Osteocyte (in vitro differentiated cells): ENCODE data around the gene TPSB2. TPM values are rescaled to one million over a fixed set of nuclear protein-coding genes. Genes with fewer than 3 reads are reported as not detected.
A peak's percentile ranks its signal among the peaks of the same experiment; 100 is the strongest.
"Not testable (repeated sequence)": the region's sequence is repeated elsewhere in the genome, so short reads cannot be mapped to it uniquely, and the experiment has no call there.

Source experiments
- DNase-seq: peaks from one replicate; pipeline ENCODE4 v3.0.0; 2021; ENCODE audit warnings: mixed read lengths; ENCODE audit not compliant: unreplicated experiment; ENCODE audit errors: extremely low spot score
- H3K27ac Mint-ChIP-seq: one replicate; pipeline ENCODE4 v1.8.0; 2021; ENCODE audit warnings: mild to moderate bottlenecking, mixed read lengths; ENCODE audit not compliant: unreplicated experiment
- H3K27me3 Mint-ChIP-seq: one replicate; pipeline ENCODE4 v1.8.0; 2021; ENCODE audit warnings: mixed read lengths; ENCODE audit not compliant: unreplicated experiment
- H3K36me3 Mint-ChIP-seq: one replicate; pipeline ENCODE4 v1.8.0; 2021; ENCODE audit warnings: mixed read lengths; ENCODE audit not compliant: unreplicated experiment
- H3K4me1 Mint-ChIP-seq: one replicate; pipeline ENCODE4 v1.8.0; 2021; ENCODE audit warnings: mixed read lengths; ENCODE audit not compliant: unreplicated experiment
- H3K4me3 Mint-ChIP-seq: one replicate; pipeline ENCODE4 v1.8.0; 2021; ENCODE audit warnings: mild to moderate bottlenecking, moderate library complexity, mixed read lengths; ENCODE audit not compliant: unreplicated experiment
- H3K9me3 Mint-ChIP-seq: one replicate; pipeline ENCODE4 v1.8.0; 2021; ENCODE audit warnings: mixed read lengths; ENCODE audit not compliant: unreplicated experiment
- CTCF ChIP-seq: fragments of 200-600 bp; sonication (generic); IDR thresholded peaks from 2 replicates; pipeline ENCODE4 v1.5.0; 2021; ENCODE audit warnings: antibody characterized with exemption, mild to moderate bottlenecking, moderate library complexity
- total RNA-seq: library from RNA; stranded (reverse); gene quantifications from 2 replicates; pipeline ENCODE4 v1.2.1, GENCODE V29; 2021

Gene TPSB2
- total RNA-seq, 1 donor from 2014 or later, result not detected

- DNase-seq, result no peak
These were observed 46.5 kb upstream of the TPSB2 start for GRCh38 chr16:1276580-1276878.

GRCh38 chr16:1275791-1276579, 46.0 kb upstream of the TPSB2 start:
- Mint-ChIP-seq H3K36me3 (no peaks in the 10 kb centered on the region), H3K9me3 (no peaks in the 10 kb centered on the region), H3K4me1 (peaks cover 20% of the 10 kb centered on the region), H3K27me3 (peaks cover 7% of the 10 kb centered on the region), H3K27ac (no peak overlapping the region), H3K4me3 (no peak overlapping the region)
- no peak for TF ChIP-seq CTCF
- no peak for DNase-seq

More at GRCh38 chr16:1276580-1276878, 46.5 kb upstream of the TPSB2 start:
- Mint-ChIP-seq H3K4me1 (peaks cover 16% of the 10 kb centered on the region), H3K4me3 (no peak overlapping the region), H3K36me3 (no peaks in the 10 kb centered on the region), H3K9me3 (no peaks in the 10 kb centered on the region), H3K27me3 (peaks cover 7% of the 10 kb centered on the region), H3K27ac (no peak overlapping the region)
- no peak for TF ChIP-seq CTCF

- no peak for TF ChIP-seq CTCF
- DNase-seq, result no peak
- Mint-ChIP-seq H3K27ac (no peak overlapping the region), H3K36me3 (no peaks in the 10 kb centered on the region), H3K4me1 (peaks cover 20% of the 10 kb centered on the region), H3K4me3 (no peak overlapping the region), H3K9me3 (no peaks in the 10 kb centered on the region), H3K27me3 (peaks cover 10% of the 10 kb centered on the region)
These were observed 44.8 kb upstream of the TPSB2 start for GRCh38 chr16:1274767-1275166.

GRCh38 chr16:1273816-1274215, 43.8 kb upstream of the TPSB2 start:
- Mint-ChIP-seq H3K36me3 (no peaks in the 10 kb centered on the region), H3K27me3 (peaks cover 12% of the 10 kb centered on the region), H3K4me1 (peaks cover 19% of the 10 kb centered on the region), H3K9me3 (no peaks in the 10 kb centered on the region), H3K27ac (no peak overlapping the region), H3K4me3 (no peak overlapping the region)
- DNase-seq, result no peak
- TF ChIP-seq CTCF, result no peak

GRCh38 chr16:1272453-1273198, 42.6 kb upstream of the TPSB2 start:
- H3K27me3 Mint-ChIP-seq, result peaks cover 12% of the 10 kb centered on the region
- no peak overlapping the region for H3K4me3 Mint-ChIP-seq
- DNase-seq, result no peak
- H3K36me3 Mint-ChIP-seq, result no peaks in the 10 kb centered on the region
- H3K9me3 Mint-ChIP-seq, result no peaks in the 10 kb centered on the region
- H3K4me1 Mint-ChIP-seq, result peaks cover 11% of the 10 kb centered on the region
- no peak overlapping the region for H3K27ac Mint-ChIP-seq
- no peak for TF ChIP-seq CTCF

- peaks cover 12% of the 10 kb centered on the region for H3K27me3 Mint-ChIP-seq
- not testable (repeated sequence) for H3K9me3 Mint-ChIP-seq, H3K4me3 Mint-ChIP-seq, H3K36me3 Mint-ChIP-seq, H3K27ac Mint-ChIP-seq
- peaks cover 10% of the 10 kb centered on the region for H3K4me1 Mint-ChIP-seq
- peak; percentile 91 for DNase-seq
These were observed 41.9 kb upstream of the TPSB2 start for GRCh38 chr16:1271724-1272413.
